ENCODE results near the gene CFAP61. TPM values are rescaled to one million over a fixed set of nuclear protein-coding genes. Genes with fewer than 3 reads are reported as not detected.

The CFAP61 gene
- total RNA-seq, 1 donor from 2014 or later = not detected

DNA sequence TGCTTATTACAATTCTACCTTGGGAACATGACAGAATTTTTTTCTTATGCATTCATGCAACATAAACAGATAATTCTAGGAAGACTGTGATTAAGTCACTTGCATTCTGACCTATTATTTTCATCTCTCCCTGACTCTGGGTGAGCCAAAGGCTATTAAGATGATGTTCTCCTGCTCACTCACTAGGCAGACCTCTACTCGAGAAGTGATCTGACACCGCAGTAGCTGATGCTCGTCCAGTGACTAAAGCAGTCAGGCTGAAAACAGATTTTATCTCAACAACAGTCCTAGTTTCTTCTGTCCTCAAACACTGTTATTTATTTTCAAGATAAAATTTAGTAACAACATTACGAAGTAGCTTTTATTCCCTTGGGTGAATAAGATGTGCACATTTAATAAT, 17.8 kb upstream of the CFAP61 start:
- intact Hi-C loops (cut with micrococcal nuclease) = no loop called here

DNA sequence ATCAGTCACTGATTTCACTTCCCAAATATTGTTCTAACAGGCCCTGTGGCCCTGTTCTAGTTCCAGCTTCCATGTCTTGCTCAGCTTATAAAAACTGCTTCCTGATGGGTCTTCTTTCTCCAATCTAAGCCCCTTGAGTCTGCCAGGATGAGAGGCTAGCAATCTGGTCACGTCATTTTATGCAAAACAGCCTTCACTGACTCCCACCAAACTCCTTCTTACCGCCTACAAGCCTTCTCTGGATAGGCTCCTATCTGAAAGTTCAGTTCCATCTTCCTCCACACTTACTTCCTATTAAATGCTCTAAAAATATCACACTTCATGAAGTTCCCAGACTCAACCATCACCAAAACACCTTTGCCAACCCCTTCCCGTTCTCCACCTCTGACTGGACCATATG, 15.6 kb upstream of the CFAP61 start:
- intact Hi-C loops (cut with micrococcal nuclease) = no loop called here

DNA sequence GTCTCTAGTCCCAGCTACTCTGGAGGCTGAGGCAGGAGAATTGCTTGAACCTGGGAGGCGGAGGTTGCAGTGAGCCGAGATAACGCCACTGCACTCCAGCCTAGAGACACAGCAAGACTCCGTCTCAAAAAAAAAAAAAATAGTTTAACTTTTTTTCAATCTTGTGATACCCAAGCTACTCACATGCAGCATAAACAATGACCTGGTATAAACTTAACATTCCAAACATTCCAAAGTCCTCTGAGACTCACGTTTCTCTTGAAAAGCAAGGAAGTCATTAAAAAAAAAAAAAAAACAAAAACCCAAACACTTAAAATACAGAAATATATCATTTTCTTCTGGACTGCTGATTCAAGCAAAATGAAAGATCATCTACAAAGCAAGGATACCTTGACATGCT, 14.4 kb upstream of the CFAP61 start:
- intact Hi-C loops (cut with micrococcal nuclease) = no loop called here

DNA sequence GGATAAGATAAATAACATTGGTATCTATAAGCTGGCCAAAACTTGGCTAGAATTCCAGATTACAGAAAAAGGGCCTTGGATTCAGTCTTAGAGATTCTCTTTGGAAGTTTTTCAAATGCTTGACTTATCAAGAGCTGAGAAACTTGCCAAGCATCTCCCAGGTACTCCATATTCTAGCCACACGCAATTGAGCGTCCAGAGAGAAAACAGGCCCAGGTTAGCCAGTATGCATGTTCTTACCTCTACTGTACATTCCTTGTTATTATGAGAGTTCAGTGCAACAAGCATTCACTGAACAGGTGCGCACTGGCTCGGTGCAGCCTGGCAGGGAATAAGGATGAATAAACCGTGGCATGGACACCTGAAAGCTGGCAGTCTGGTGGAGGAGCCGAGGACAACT, 13.7 kb upstream of the CFAP61 start:
- intact Hi-C loops (cut with micrococcal nuclease) = no loop called here

DNA sequence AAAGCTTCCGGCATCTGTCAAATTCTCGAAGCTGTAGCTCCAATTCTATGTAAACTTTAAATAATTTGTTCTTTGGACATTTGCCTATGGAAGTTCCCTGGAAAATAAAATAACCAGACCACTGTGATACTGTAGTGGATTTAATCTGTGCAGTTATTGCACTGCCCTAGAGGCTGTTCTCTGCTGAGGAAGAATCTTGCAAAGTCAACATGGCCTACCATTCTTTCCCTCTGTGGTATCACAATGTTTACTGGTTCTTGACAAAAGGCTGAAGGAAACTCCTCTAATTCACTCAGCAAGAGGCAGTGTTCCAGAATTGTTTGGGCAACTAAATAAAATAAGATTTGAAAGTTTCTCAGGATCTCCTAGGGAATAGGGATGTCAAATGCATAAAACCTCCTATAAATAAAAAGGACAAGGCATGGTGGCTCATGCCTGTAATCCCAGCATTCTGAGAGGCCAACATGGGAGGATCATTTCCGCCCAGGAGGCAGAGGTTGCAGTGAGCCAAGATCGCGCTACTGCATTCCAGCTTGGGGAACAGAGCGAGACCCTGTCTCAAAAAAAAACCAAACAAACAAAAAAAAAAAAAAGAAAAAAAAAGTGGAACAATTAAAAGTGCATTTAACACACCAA, 12.5 kb upstream of the CFAP61 start:
- intact Hi-C loops (cut with micrococcal nuclease) = no loop called here

DNA sequence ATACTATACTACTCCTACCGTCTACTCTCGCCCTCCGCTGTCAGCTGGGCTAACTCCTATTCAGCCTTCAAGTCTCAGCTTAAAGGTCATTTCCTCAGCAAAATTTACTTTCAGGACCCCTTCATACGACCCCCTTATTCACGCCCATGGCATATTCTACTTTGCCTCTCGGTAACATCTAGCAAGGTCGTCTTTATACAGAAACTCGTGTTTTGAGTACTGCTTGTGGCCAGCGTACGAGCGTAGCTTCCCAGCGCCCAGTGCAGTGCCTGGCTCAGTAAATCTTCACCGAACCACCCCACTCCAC, 612 bp upstream of the CFAP61 start:
- intact Hi-C loops (cut with micrococcal nuclease) = loop anchor here (1.0 to 10.0 kb wide), 4 partner anchors 34 to 1251 kb away; partner anchors contain the start of genes KIZ, NAA20, RALGAPA2 and XRN2

DNA sequence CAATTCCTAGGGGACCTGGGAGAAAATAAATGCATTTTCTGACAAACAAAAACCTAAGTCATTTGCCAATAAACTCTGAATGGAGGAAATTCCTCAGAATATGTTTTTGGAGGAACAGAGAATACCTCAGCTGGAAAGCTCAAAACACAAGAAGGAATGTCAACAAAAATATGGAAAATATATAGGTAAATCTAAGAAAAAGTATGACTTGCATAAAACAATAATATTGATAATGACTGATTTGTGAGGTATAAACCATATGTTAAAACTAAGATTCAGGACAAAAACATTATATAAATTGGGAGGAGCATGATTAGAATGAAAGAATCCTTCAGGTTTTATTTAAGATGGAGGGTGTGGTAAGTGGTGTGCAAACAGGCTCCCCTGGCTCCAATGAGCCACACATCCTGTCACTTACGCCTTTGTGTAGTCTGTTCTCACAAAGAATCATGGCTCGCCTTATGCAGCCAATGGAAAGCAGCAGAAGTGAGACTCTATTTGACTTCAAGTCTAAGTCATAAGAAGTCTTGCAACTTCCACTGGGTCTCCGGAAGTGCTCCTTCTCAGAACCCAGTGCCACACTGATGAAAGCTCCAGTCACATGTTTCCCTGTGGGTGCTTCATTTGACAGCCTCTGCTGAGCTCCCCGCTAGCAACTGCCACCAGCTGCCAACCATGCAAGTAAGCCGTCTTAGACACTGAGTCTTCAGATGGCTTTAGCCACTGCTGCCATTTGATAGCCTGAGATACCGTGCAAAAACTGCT, 8.1 kb downstream of the CFAP61 start:
- intact Hi-C loops (cut with micrococcal nuclease) = no loop called here

DNA sequence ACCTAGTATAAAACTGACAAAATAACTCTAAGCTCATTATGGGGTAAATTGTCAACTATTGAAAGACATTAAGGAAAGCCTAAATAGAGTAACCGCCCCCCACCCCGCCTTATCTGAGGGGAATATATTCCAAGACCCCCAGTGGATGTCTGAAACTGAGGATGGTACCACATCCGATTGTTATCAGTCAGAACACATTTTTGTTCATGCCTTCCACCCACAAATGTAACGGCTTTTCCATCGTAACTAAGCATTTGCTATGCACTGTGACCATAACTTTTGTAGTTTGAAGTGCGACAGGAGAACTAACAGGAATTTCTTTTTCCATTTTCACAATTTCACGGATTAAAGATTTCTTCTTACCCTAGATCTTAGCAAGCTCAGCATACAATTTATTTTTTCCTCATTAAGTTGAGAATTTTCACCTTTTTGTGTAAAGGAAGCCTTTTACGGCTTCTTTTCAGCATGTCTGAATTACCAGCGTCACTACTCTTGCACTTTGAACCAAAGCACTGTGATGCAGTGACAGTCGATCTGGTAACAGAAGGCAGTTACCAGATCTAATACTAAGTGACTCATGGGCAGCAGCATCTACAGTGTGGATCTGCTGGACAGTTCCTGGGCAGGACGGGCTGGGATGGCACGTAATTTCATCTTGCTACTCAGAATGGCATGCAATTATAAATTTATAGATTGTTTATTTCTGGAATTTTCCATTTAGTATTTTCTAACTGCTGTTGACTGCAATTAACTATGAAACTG, 11.8 kb downstream of the CFAP61 start:
- intact Hi-C loops (cut with micrococcal nuclease) = no loop called here

DNA sequence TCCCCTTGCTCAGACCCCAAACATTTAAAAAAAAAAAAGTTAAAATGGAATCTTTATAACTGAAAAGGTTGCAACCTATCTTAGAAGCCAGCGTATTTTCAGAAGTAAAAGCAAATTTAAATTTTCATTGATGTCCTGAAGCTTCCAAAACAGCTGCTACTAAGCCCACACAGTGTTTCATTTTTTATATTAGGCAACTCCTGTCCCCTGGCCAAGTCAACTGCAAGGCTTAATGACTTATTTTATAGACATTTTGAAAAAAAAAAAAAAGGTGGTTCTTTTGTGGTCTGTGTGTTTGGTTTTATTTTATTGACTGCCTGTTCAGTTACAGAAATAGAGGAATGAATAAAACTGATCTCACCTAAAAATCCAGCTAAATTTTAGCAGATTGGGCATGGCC, 13.0 kb downstream of the CFAP61 start:
- intact Hi-C loops (cut with micrococcal nuclease) = no loop called here

DNA sequence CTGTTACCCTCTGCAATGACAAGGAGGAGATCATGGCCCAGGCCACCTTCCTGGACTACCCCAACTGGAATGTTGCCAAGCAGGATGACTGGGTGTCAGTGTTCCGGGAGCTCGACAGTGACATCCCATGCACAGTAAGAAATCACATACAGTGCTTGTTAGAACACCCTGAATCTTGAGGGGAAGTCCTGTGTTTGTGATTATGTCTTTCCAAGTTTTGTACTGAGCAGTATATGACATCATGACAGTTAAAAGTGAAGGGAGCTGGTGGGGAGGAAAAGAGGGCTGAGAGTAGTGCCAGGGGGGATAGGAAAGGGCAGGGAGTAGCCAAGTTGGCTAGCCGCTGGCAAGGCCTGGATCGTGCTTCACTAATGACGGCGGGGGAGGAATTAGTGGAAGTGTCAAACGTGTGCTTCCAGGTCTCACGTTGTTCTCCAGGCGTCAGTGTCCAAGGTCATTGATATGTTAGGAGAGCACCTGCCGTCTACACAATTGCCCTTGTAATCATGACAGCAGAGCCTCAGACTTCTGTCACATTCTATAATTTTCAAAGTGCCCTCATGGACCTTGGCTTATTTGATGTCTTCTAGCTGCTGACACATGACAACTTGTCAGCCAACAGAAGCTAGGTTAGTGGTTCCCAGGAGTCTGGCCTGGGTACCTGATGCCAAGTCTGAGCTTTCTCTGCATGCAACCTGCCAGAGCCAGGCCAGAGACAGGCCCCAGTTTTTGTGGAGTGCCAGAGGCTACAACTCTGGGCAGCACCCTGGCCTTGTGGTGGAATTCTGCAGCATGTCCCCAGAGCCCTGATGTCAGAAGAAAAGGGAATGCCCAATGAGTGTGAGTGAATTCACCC, 18.8 kb downstream of the CFAP61 start:
- intact Hi-C loops (cut with micrococcal nuclease) = no loop called here

DNA sequence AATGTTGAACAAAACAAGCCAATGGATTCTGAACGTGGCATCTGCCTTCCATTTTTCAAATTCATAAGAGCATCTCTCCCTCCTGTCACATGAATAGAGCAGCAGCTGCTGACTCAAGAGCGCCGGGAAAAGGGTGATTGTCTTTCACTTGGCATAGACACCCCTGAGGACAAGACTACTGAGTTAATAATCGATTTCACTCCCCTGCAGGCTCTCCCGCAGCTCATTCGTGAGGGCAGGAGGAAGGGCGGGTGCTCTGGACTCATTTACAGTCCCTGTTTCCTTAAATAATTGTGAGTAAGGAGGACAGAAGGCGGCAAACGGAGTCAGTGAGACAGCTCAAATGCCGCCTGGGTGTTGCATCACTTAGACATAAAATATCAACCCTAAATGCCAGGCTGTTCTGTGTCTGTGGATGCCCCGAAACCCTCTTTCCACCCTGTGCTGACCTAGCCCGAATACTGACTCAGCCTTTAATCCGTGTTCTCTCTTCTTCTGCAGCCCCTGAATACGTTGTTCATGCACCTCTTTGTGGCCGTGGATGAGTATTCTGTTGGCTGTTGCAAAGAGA, 21.6 kb downstream of the CFAP61 start:
- intact Hi-C loops (cut with micrococcal nuclease) = no loop called here

DNA sequence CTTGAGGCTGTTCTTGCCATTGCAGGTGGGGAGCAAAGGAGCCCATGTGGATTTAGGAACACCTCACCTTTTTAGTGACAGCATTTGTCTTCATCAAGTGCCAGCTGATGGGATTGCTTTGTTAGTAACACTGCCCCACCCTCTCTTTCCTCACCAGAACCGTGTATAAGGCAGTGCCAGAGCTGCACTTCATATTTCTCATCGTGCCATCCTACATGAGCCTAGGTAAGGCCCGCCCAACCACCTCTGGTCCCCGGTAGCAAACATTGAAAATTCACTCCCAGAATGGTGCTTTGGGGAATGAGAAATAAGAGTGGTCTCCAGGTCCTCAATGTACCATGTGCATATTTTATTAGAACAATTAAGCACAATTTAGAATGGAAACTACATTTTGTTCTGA, 22.7 kb downstream of the CFAP61 start:
- intact Hi-C loops (cut with micrococcal nuclease) = no loop called here

DNA sequence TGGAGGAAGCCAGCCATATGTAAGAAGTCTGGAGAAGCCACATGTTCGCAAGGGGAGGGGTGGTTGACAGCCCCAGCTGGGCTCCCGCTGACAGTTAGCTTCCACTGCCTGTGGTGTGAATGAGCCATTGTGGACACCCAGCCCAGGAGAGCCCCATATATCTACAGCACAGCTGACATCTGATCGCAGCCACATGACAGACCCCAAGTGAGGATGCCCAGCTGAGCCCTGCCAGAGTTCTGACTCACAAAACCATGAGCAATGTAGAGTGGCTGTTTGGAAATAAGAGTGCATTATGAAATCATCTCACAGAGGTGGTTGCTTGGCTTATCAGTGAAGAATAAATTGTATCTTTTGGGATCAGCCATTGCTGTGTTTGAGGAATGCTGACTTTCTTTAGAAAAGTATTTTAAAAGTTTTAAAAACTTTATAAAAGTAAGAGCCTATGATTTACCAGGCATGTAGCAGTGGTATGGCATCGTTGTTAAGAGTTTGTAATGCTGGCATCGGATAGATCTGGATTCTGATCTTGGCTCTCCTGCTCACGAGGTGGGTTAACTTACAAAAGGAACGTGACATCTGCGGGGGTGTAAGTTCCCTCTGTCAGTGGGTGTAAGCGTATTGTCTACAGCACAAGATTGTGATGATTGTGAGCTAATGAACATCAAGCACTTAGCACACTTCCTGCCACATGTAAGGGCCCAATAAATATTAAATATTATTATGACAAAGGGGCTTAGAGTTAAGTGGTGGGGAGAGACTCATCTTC, 24.1 kb downstream of the CFAP61 start:
- intact Hi-C loops (cut with micrococcal nuclease) = no loop called here

DNA sequence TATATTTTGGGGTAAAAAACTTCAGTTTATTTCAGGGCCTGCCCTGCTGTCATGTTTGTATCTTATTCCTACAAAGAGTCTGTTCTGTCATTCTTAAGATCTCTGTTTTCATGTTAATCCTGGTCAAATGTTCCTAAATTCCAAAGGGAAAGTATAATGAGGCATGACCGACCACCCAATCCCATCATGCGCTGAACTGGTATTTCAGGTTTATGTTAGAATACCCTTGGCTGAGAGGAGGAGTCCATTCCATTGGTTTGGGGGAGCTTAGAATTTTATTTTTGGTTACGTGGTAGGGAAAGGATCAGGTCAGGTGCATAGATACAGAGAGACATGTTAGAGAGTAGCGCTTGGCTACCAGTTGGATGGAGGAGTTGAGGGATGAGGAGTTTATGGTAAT, 25.7 kb downstream of the CFAP61 start:
- intact Hi-C loops (cut with micrococcal nuclease) = no loop called here

DNA sequence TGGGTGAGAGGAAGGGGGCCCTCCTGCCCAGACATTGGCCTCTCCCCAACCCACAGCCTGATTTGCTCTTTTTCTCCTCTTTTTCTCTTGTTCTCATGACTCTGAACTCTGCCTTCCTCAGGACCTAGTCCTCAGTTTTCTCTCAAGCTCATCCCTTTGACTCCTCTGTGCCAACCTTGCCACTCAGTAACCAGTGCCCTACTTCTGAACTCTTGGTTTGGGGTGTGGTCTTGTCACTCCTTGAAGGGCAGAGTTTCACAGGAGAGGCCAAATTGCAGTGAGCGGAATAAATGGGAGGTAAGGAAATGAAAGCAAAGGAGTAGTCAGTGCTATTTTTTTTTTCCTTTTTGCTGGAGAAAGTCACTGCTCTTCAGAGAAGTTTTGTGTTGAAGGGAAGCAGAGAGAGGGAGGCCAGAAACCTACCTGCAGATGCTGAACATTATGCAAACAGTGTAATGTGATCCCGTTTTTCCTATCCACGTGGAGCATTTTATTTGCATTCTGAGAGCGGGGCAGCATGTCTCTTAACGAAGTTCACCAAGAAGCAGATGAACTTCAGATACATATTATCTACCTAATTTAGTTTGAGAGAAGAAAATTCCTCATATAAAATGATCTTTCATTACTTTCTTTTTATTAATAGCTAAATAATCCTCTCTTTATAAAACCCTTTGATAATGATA, 26.9 kb downstream of the CFAP61 start:
- intact Hi-C loops (cut with micrococcal nuclease) = no loop called here

DNA sequence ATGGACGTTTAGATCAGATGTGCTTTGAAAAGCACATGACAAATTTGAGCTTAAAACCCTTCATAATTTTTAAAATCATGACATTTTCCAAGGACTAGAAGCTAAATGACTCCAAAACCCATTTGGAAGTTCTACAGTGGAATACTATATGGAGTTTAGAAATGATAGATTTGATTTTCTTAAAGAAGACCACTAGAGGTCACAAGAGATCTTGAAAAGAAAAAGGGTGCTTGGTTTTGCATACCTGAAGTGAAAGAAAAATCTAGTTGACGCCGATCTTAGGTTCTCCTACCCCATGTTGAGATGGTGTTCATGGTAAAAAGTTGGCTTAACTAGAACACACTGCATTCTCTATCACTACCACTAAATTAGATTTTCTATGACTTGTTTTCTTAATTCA, 31.5 kb downstream of the CFAP61 start:
- intact Hi-C loops (cut with micrococcal nuclease) = loop anchor here (1.0 to 2.0 kb wide), 3 partner anchors 153 to 515 kb away; no protein-coding TSS in a partner anchor

DNA sequence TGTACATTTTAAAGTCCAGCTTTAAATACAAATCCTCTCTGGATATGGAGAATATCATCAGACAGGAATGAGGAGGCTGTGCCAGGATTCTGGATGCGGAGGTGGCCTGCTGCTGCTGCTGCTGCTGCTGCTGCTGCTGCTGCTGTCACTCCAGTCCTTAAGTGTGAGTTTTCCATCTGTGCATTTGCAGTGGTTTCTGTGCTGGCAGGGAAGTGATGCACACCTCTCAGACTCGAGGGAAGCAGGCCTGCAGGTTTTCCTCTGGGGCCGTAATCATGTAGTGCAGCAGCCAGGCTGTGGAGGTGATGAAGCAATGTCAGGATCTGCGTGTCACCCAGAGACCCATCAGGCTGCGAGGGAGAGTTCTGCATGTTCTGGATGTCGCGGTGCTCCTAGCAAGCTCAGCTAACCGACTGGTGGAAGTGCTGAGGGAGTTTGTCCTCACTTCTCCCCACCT, 32.0 kb downstream of the CFAP61 start:
- intact Hi-C loops (cut with micrococcal nuclease) = loop anchor here (2.0 kb wide), 2 partner anchors 484 to 514 kb away; no protein-coding TSS in a partner anchor

DNA sequence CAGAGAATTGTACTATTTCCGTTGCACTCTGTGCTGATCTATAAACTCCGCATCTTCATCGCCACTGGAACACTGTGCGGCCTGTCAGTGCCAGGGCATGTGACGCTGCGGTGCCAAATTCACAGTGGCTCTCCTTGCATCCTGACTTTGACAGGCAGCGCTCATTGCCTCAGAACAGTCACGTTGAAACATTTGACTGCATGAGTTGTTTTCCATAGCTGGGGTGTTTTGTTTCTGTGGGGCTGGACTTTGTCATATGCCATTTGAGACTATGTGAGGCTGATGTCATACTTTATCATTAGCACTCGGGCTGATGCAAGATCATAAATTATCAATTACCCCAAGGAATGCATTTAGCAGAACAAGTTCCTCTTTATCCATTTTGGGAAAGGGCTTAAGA, 32.7 kb downstream of the CFAP61 start:
- intact Hi-C loops (cut with micrococcal nuclease) = loop anchor here (2.0 kb wide), 2 partner anchors 484 to 514 kb away; no protein-coding TSS in a partner anchor

DNA sequence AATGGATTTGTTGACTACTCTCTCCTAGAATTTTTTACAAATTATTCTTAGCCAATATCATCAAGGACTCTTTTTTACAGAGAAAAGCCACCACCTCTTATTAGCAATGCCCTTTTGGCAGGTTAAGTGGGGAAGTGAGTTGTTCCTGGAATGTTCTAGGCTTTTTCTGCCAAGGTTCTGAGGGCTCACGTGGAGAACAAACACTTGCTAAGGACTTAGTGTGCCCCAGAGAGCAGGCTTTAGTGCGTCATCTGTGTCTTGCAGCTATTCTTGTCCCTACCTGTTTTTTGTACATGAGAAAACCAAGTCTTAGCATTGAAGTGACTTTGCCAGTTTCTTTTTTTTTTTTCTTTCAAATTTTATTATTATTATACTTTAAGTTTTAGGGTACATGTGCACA, 33.5 kb downstream of the CFAP61 start:
- intact Hi-C loops (cut with micrococcal nuclease) = loop anchor here (2.0 kb wide), 2 partner anchors 483 to 513 kb away; no protein-coding TSS in a partner anchor

Data from T-helper 2 cell treated with Interferon-gamma antibody and Interleukin-4, amounts not matched to agents 100 ng/mL and 5 ng/mL, for 36 hours (primary cell).